Left kidney (tissue), 2 donors: ENCODE results near the gene PGM2. TPM values are rescaled to one million over a fixed set of nuclear protein-coding genes. Genes with fewer than 3 reads are reported as not detected.

Experiments
- DNase-seq: peaks from one replicate; pipeline ENCODE4 v3.0.0-alpha.2; 2013
- polyA plus RNA-seq: library from polyadenylated mRNA; unstranded; fragments of 120-200 nt; gene quantifications from one replicate; pipeline ENCODE4 v1.2.1, GENCODE V29; 2013; ENCODE audit not compliant: insufficient read length

PGM2 gene
- polyA plus RNA-seq, 1 donor = 36.1 TPM

DNA sequence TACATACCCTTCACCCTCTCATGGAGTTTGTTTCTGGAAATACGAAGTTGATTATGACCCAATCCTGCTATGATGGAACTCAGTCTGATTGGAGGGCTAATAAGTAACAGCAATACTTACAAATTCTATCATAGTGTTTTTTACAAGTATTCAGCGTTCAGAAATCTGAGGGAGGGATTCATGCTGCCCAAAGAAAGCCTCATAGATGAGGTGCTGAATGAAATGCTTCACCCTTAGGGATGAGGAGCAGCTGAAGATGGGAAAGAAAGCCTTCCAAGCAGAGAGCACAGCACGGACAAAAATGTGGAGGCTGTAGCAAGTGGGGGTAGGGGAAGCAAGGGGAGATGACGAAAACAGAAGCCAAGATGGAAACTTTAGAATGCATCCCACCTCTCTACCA lies 36.5 kb downstream of the PGM2 start:
- no peak for DNase-seq

GRCh38 chr4:37864786-37865185 lies 38.3 kb downstream of the PGM2 start:
- no peak for DNase-seq

GRCh38 chr4:37865450-37865849 lies 39.0 kb downstream of the PGM2 start:
- no peak for DNase-seq

DNA sequence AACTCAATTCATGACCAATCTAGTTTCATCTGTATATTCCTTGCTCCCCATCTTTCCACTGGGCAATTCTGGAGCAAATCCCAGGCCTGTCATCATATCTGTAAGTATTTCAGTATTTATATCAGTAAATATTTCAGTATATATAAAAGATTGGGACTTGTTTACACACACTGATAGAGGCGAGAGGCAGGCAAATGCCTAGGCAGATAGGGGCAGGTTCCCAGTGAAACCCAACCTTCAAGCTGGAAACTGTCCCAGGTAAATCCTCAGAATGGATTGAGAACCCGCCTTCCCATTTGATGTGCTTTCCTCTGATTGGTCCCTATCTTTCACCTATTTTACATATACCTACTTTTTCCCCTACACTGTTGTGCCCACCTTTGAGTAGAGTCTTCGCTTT lies 40.6 kb downstream of the PGM2 start:
- DNase-seq = no peak

GRCh38 chr4:37868238-37868637 lies 41.8 kb downstream of the PGM2 start:
- no peak for DNase-seq

GRCh38 chr4:37872310-37872988 lies 46.0 kb downstream of the PGM2 start:
- no peak for DNase-seq

DNA sequence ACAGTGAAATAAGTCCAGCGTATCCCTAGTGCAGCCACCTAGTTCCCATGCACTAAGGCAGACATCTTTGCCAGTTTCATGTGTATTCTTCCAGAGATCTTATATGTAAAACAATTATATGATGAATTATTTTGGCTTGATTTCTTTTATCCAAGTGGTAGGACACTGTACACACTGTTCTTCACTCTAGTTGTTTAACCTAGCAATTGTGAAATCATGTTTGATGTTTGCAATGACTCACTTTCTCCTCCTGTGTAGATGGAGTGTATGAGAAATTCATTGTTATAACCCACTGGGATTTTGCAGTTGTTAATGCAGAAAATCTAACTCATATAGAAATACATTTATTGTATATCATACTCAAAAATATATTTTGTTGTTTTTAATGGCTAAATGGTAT lies 46.9 kb downstream of the PGM2 start:
- no peak for DNase-seq

GRCh38 chr4:37876156-37876555 lies 49.7 kb downstream of the PGM2 start:
- no peak for DNase-seq

DNA sequence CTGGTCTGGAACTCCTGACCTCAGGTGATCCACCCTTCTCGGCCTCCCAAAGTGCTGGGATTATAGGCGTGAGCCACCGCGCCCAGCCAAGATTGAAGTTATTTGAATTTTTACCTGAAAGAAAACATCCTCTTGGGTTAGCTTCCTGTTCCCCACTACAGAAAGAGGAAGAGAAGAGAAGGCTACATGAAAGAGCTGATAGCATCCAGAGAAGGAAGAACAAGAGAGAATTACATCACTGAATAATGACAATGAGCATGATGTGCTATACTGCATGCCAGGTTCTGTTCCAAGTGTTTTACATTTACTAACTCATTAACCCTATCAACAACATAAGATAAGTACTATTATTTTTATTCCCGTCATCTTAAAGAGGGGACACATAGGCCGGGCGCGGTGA lies 52.9 kb downstream of the PGM2 start:
- no peak for DNase-seq

- DNase-seq = no peak
These were observed 55.3 kb downstream of the PGM2 start for GRCh38 chr4:37881811-37882210.

DNA sequence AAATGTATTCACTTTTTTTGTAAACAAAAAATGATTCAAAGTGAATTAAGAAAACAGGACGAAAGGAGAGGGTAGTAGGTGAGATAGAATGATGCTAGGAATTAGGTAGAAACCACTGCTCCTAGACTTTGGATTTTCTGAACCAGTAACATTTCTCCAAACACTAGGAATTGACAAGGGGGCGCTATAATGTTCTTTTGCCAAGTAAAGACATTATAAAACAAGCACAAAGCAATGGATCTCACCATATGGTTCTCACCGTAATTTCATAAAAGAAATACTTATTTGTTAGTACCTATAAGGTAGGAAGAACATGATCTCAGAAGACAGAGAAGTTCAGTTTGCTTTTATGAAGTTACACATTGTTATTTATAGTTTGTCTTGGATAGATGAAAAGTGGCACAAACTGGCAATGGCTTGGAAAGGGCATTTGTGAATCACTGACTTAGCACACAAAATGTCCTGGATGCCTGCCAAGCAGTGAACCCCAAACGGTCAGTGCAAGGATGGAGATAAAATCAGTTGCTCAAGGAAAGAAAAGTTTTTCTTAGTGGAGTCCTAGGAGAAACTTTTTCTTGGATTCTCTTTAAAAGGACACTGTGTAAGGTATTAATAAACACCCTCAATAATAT lies 56.3 kb downstream of the PGM2 start:
- no peak for DNase-seq

DNA sequence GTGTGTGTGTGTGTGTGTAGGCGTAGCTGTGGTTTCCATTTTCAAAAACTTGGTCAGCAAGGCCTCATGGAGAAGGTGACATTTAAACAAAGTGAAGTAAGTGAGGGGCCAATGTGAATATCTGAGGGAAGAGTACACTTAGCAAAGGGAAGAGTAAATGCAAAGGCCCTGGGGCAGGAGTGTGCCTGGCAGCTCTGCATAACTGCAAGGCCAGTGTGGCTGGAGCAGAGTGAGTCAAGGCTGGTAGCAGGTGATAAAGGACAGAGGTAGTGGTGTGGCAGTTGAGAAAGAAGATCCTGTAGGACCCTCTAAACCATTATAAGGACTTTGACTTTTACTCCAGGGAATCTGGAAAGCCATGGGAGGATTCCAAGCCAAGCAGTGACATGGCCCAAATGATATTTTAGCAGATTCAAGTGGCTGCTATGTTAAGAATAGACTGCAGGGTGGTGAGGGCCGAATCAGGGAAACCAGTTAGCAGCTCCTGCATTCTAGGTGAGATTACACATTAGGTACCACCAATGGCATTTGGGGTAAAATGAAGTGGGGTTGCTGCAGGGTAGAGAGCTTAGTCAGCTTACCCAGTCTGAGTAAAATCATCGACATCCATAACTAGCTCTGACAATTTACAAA lies 58.5 kb downstream of the PGM2 start:
- no peak for DNase-seq

GRCh38 chr4:37885496-37885895 lies 59.0 kb downstream of the PGM2 start:
- no peak for DNase-seq

GRCh38 chr4:37889849-37890800 lies 63.6 kb downstream of the PGM2 start:
- DNase-seq = peak; percentile 33

DNA sequence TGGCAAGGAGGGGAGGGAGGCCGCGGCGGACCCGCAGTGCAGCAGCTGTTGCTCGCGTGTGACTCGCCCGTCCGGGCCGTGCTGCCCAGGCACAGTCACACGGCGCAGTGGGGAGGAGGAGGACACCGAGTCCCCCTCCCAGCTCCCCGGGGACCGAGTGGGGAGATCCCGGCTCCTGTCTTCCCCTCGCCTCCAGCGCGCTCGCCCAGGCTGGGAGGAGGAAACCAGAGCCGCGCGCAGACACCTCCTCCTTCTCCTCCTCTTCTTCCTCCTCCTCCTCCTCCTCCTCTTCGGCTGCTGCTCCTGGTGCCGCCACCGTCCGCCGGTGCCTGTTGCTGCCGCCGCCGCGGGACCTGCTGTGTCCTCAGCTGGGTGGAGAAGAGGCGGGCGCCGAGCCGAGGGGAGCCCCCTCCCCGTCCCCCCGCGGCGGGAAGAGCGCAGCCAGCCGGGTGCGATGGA lies 64.3 kb downstream of the PGM2 start, which contains the start of gene TBC1D1:
TBC1D1 (plus strand) TSS at position 284 of the 459 bp plus-strand sequence. CDS start 11,012 bp downstream, outside the sequence.
- DNase-seq = no peak

DNA sequence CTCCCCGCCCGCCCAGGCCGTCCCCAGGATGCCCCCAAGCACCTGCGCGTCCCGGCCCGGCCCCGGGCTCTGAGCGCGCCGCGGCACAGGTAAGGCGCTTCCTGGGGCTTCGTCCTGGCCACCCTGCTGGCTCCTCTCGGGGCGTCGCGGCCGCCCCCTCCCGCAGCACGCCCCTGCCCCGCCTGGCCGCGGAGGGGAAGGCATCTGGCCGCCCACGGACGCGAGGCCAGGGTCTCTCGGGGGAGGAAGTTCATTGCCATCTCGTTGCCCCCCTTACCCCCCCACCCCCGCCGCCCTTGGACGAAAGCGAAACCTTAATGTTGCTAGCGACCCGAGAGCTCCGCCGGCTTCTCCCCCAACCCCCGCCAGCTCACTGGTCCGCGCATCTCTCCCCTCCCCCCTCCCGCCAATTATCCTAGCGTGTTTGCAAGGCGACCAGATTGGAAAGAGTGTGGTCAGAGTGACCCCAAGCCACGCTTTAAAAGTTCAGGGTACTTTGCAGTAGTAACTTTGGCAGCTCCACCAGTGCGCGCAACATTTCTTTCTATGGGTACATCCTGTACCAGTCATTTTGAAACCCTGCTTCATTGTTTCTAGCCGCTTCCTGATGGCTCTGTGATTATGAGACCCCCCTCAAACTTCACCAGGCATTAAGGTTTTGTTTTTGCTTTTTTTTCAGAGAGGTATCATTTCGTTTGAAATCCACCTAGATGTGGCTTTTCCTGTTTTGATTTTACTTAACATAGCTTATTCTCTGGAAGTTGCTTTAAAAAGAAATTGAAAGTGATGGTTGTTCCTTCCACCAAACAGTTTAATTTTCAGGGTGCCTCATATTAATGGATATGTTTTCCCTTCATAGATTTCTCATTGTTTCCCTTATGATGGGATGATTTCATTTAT lies 65.0 kb downstream of the PGM2 start:
- DNase-seq = peak; percentile 34

- DNase-seq = no peak
These were observed 66.2 kb downstream of the PGM2 start for GRCh38 chr4:37892641-37893040.

- no peak for DNase-seq
These were observed 66.7 kb downstream of the PGM2 start for GRCh38 chr4:37893164-37893563.

DNA sequence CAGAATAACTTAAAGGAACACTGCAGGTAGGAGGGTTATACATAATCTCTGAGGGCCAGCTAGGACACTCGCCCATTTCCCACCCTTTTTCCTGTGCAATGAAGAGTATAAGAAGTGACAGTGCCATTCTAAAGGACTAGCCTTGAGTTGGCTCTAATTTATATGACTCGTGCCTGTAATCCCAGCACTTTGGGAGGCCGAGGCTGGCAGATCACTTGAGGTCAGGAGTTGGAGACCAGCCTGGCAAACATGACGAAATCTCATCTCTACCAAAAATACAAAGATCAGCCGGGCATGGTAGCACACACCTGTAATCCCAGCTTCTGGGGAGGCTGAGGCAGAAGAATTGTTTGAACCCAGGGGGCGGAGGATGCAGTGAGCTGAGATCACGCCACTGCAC lies 68.8 kb downstream of the PGM2 start:
- DNase-seq = no peak

GRCh38 chr4:37896206-37896860 lies 69.8 kb downstream of the PGM2 start:
- no peak for DNase-seq

DNA sequence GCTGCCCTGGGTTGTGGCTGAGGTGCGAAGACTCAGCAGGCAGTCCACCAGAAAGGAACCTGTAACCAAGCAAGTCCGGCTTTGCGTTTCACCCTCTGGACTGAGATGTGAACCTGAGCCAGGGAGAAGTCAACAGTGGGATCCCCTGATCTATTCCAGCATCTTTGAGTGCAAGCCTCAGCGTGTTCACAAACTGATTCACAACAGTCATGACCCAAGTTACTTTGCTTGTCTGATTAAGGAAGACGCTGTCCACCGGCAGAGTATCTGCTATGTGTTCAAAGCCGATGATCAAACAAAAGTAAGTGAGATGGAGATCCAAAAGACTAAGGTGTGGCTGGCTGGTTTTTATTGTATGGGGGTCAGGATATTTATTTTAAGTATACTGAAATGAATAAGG lies 75.7 kb downstream of the PGM2 start:
- no peak for DNase-seq
